ENCODE data around the gene RGPD6.
"Not testable (repeated sequence)": the region's sequence is repeated elsewhere in the genome, so short reads cannot be mapped to it uniquely, and the experiment has no call there.

- TF ChIP-seq, protein P1, sequence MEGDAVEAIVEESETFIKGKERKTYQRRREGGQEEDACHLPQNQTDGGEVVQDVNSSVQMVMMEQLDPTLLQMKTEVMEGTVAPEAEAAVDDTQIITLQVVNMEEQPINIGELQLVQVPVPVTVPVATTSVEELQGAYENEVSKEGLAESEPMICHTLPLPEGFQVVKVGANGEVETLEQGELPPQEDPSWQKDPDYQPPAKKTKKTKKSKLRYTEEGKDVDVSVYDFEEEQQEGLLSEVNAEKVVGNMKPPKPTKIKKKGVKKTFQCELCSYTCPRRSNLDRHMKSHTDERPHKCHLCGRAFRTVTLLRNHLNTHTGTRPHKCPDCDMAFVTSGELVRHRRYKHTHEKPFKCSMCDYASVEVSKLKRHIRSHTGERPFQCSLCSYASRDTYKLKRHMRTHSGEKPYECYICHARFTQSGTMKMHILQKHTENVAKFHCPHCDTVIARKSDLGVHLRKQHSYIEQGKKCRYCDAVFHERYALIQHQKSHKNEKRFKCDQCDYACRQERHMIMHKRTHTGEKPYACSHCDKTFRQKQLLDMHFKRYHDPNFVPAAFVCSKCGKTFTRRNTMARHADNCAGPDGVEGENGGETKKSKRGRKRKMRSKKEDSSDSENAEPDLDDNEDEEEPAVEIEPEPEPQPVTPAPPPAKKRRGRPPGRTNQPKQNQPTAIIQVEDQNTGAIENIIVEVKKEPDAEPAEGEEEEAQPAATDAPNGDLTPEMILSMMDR (IDR thresholded peaks at IDR 0.05): not testable (repeated sequence)
- not testable (repeated sequence) for TF ChIP-seq SIN3A (IDR thresholded peaks at IDR 0.05; ENCODE audit: borderline replicate concordance, insufficient read depth, low read depth, low read length)
- TF ChIP-seq, protein P2, sequence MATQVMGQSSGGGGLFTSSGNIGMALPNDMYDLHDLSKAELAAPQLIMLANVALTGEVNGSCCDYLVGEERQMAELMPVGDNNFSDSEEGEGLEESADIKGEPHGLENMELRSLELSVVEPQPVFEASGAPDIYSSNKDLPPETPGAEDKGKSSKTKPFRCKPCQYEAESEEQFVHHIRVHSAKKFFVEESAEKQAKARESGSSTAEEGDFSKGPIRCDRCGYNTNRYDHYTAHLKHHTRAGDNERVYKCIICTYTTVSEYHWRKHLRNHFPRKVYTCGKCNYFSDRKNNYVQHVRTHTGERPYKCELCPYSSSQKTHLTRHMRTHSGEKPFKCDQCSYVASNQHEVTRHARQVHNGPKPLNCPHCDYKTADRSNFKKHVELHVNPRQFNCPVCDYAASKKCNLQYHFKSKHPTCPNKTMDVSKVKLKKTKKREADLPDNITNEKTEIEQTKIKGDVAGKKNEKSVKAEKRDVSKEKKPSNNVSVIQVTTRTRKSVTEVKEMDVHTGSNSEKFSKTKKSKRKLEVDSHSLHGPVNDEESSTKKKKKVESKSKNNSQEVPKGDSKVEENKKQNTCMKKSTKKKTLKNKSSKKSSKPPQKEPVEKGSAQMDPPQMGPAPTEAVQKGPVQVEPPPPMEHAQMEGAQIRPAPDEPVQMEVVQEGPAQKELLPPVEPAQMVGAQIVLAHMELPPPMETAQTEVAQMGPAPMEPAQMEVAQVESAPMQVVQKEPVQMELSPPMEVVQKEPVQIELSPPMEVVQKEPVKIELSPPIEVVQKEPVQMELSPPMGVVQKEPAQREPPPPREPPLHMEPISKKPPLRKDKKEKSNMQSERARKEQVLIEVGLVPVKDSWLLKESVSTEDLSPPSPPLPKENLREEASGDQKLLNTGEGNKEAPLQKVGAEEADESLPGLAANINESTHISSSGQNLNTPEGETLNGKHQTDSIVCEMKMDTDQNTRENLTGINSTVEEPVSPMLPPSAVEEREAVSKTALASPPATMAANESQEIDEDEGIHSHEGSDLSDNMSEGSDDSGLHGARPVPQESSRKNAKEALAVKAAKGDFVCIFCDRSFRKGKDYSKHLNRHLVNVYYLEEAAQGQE (IDR thresholded peaks at IDR 0.05; ENCODE audit: insufficient read depth in 1 of 2, low read depth in 2 of 2, low read length in 1 of 2): not testable (repeated sequence)
These were observed 94.3 kb downstream of the RGPD6 start for GRCh38 chr2:110482697-110483096.

Measured in Panc1 (cell line).